GM19240 (cell line): ENCODE measurements around the gene TTC33.
"Not testable (repeated sequence)": the region's sequence is repeated elsewhere in the genome, so short reads cannot be mapped to it uniquely, and the experiment has no call there.

Source experiments
- DNase-seq: peaks from one replicate; pipeline ENCODE4 v3.0.0; 2011; ENCODE audit warnings: low spot score; ENCODE audit not compliant: insufficient read length

Gene TTC33

DNA sequence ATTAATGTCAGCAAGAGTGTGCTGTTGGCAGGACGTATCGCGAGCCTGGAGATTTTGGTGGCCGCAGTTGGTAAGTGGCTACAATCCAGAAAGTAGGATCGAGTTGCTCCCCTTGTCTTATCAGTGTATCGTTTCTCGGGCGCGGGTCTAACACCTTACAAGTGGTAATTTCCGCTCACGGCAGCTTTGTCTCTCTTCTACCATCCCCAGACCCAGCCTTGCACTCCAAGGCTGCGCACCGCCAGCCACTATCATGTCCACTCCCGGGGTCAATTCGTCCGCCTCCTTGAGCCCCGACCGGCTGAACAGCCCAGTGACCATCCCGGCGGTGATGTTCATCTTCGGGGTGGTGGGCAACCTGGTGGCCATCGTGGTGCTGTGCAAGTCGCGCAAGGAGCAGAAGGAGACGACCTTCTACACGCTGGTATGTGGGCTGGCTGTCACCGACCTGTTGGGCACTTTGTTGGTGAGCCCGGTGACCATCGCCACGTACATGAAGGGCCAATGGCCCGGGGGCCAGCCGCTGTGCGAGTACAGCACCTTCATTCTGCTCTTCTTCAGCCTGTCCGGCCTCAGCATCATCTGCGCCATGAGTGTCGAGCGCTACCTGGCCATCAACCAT is 74.9 kb downstream of the TTC33 start:
- no peak for DNase-seq

DNA sequence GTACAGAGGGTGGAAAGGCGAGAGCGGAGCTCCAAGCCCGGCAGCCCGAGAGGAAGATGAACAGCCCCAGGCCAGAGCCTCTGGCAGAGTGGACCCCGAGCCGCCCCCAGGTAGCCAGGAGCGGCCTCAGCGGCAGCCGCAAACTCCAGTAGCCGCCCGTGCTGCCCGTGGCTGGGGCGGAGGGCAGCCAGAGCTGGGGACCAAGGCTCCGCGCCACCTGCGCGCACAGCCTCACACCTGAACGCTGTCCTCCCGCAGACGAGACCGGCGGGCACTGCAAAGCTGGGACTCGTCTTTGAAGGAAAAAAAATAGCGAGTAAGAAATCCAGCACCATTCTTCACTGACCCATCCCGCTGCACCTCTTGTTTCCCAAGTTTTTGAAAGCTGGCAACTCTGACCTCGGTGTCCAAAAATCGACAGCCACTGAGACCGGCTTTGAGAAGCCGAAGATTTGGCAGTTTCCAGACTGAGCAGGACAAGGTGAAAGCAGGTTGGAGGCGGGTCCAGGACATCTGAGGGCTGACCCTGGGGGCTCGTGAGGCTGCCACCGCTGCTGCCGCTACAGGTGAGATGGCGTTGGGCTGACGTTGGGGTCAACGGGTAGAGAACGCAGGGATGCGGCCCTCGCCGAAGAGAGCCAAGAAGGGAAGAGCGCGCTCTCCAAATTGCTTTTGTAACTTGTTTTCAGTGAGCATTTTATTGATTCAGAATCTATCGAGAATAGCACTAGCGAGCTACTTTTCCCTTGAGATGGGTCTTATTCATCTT is 75.7 kb downstream of the TTC33 start, which contains the start of gene PTGER4:
PTGER4 (plus strand) TSS at position 3 of the 769 bp plus-strand sequence. CDS start 1,079 bp downstream, outside the sequence.
- no peak for DNase-seq

DNA sequence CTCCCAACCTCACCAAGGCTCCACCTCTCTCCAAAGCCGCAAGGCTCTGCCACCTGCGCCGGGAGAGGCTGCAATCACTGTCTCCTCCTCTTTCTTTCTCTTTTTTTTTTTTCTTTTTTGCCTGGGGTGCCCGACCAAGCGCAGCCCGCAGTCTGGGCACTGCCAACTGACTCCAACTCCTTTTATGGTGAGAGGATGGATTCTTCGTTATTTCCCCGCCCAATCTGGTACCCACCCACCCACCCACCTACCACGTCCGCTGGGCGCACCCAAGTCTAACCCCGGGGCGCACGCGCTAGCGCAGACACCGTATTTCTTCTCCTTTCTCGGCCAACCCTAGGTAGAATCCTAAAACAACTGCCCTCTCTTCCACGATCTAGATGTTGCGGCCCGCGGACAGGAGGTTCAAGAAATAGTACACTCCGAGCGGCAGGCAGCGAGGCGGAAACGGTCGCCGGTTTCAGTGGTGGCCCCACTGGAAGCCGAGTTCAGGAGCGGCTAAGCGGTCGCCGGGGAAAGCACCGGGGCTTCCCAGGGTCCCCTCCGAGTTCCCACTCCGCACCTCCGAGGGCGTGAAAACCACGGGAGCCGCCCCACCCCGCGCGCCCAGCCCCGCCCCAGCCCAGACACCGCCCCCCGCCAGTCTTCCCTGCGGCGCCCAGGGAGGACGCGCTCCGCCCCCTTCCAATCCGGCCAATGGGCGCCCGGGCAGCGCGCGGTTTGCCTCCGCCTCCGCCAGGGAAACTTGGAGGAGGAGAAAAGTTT is 76.4 kb downstream of the TTC33 start:
- DNase-seq = peak; percentile 37

DNA sequence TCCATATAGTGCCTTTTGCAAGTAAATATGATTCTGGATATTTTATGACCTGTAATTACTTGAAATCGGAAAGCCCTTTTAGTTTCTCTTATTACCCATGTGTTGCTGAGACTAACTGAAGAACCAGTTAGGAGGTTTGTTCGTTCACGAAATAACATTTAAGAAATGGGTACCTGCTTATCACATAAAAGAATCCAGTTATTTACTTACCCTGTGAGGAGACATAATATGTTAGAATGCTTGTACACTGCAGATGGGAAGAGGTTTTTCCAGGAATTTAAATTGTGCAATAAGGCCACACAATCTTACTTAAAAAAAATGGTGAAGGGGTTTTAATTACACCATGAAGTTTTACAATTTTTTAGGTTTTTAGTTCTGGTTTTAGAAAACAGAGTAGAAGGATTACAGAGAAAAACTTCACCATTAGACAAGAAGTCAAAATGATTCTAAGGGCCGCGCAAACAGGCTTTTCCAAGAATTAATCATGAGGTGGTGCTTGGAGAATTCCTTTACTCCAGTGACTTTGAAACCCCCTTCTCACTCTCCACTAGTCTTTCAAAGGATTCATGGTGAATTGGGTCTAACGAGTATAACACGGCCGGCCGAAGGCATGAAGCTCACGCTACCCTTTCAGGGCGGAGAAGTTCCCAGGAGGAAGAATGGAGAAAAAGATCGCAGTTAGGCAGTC is 77.2 kb downstream of the TTC33 start:
- no peak for DNase-seq

DNA sequence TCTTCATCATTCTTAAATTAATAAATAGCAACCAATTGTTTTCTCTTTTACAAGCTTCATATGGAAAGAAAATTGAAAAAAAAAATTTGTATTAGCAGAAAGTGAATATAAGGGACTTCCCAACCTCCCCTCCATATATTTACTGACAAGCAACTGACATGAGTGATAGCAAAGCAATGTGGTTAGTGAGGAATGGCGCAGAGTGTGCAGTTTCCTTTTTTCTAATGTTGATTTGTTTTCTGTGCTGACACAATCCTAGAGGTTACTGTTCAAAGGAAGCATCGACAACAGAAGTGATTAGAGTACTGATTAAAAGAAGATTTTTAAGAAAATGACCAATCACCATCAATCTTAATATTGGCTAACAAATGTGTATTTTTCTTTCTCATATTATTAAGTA is 77.7 kb downstream of the TTC33 start:
- no peak for DNase-seq

DNA sequence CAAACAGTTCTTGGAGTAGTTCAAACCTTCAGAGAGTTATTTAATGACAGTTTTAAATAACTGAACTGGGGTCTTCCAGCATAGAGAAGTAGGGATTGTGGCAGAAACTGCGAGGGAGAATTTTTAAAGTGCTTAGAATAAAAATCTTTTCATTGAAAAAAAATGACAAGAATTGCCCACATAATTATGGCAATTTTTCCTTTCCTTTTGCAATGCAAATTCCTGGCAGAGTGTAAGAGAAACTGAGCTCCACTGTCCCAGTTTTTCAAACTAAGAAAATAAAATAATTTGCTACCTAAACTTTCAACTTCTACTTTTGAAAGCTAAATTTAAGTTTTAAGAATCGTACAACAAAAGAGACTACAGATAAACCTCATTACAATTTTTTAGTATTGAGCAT is 78.3 kb downstream of the TTC33 start:
- no peak for DNase-seq

DNA sequence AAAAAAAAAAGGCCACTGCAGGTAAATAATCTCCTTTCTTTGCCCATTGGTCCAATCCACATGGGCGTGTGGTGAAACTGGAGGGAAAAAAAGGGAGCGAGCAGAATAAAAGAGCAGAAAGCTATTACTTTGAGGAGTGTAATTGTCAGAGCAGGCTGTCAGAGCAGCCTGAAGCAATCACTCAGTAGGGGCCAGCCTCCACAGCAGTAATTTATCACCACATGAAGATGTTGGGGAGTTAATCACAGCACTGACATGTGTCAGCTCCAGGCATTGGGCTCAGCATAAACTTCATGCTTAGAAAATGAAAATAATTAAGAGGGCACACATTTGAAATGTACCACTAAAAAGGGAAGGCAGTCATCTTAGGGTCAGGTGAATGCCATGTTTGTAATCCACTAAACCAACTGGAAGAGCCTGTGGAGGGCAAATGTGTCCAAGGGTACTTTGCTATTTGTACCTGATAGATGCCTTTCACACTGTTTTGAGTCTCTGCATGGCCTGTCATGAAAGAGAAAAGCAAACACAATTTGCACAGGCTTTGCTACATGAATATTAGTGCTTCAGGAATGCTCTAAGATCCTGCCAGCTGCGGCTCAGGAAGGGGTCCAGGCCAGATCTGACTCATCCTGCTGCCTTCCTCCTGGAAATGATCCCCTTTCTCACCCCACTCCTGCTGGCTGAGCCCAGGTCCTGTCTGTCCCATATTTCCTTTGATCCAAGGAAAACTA is 79.0 kb downstream of the TTC33 start:
- no peak for DNase-seq

DNA sequence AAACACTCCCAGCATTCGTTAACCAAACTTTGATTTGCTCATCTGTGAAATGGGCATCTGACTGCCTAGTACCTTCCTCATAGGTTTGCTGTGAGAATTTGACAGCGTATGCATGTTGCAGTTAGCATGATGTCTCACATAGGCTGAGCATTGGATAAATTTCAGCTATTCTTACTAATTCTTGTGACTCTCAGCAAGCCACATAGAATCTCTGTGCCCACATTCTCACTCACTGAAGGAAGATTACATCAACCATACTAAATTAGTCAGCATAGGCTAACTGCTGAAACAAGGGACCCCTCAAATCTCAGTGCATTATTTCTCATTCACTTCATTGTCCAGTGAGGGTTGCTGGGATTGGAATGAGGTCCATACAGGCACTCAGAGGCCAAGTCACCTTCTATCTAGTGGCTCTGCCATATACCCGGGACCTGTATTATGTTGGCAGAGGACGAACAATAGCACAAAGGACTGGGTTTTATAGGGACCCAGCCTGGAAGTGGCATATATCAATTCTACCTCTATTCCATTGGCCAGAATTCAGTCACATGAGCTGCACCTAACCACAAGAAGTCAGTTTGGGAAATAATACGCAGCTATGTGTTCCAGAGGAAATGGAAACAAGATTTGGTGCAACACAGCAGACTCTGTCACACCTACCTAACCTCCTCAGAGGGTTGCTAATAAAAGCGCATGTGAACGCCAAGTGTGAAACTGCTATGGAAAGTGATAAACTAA is 80.2 kb downstream of the TTC33 start:
- no peak for DNase-seq

DNA sequence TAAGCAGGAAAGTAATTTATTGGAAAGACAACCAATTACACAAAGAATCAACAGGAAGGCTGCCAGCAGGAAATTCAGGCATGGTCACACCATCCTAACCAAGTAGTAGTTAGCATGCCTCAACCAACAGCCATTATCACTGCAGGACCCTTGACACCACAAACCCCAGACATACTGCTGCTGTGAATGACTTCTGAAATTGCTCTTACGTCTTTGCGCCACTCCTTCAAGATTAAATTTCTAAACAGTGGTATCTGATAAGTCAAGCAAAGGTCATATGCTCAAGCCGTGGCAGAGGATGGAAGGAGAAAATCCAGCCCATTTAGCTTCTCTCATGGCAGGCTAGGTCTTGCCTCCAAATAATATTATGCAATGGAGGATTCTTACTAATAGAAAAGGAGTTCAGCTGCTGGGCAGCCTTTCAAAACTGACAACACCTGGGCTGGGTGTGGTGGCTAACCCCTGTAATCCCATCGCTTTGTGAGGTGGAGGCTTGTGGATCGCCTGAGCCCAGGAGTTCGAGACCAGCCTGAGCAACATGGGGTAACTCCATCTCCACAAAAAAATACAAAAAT is 81.0 kb downstream of the TTC33 start:
- DNase-seq = no peak

DNA sequence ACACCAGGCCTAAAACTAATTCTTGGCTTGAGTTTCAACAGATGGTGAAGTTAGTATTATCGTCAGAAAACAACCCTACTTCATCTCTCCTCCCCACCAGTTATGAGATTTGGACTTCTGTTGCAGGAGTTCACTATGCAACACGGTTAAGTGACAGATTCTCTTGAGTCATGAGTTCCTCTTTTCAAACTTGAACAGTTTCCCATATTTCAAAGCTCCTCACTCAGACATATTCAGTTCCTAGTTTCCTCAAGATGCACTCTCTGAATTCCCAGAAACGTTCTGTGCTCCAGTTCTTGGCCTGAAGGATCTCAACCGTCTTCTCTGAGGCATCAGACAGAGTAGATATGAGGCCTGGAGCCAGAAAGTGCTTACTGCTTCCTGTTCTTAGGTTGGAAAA is 83.3 kb downstream of the TTC33 start:
- DNase-seq = no peak

DNA sequence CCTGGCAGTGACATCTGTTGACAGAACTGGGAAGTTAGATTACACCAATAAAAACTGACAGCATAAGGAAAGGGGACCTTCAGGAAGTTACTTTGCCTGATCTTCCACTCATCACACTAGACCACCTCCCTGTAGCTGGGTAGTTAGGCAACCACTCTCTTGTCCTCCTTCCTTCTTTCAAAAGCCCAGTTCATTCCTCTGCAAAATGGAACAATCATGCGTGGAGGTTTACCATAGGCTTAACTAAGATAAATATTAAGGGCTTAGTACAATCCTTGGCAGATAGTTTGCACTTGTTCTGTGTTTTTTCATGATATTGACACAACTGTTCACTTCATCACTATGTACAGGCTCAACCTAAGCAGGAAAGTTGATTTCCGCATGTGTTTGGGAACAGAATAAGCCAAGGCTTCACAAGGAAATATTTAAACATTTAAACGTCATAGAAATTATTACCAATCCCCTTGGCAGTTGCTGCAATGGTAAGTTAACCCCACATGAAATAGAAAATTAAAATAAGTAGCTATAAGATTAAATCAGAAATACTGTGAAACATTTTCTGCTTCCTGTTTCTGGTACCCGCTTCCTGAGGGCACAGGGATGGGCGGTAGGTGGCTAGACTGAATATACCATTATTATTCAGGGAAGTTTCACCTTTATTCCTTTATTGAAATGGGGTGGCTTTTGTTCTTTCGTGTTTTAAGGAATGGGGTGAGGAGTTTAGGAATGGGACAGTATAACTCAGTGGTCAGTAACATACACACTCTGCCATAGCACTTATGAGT is 86.0 kb downstream of the TTC33 start:
- DNase-seq = no peak

DNA sequence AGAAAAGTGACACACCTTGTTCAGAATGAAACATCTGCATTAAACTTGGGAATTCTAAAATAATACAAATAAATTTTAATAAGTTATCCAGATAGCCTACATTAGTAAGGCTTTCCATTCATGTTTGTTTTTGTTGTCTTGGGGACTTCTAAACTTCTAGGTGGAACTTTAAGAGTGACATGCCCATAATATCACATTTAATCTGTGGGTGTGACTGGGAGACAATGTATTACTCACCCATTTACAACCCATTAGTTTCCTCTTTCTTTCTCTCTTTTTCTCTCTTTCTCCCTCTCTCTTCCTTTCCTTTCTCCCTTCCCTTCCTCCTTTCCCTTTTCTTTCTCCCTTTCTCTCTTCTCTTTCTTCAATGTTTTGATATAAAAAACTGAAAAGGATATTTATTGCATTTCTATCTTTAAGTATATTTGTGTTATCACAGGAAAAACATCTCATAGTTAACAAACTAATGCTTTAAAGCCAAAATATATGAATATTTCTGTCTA is 88.5 kb downstream of the TTC33 start:
- DNase-seq = no peak

DNA sequence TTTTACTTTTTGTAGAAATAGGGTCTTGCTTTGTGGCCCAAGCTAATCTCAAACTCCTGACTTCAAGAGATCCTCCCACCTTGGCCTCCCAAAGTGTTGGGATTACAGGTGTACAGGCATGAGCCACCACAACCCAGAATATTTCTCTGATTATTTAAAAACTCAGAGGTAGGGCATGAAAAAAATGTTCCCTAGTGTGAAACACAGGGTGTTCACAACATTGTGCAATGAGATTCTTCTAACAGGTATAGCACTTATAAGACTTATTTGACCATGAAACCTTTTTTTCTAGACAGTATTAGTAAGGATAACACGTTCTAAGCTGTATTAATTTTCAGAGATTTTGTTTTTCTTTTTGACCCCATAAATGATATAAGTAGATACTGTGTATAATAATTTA is 89.1 kb downstream of the TTC33 start:
- DNase-seq = no peak

DNA sequence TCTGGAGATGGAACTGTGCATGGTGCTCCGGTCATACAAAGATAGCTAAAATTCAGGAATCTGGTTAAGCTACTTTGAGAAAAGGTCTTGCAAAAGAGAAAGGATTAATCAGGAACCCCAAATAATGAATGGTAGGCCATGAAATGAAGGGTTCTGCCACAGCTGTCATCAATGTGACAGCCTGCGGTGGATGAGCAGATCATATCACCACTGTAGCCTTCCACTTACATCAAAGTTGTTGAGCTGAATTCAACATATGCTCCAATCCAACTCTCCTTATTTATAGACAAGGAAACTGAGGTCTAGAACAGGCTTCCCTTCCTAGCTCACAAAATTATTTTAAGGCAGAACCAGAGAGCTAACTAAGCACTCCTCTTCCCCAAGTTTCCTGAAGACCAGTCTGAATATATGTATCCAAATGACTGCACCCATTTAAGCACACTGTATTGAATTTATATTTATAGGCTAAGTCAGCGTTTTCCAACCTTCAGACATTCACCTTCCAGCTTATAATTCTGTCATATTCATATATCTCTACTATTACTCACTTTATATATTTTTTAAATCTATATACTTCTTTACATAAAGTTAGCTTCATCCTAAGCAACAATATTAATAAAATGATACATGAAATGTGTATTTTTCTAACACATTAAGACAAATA is 90.0 kb downstream of the TTC33 start:
- no peak for DNase-seq

DNA sequence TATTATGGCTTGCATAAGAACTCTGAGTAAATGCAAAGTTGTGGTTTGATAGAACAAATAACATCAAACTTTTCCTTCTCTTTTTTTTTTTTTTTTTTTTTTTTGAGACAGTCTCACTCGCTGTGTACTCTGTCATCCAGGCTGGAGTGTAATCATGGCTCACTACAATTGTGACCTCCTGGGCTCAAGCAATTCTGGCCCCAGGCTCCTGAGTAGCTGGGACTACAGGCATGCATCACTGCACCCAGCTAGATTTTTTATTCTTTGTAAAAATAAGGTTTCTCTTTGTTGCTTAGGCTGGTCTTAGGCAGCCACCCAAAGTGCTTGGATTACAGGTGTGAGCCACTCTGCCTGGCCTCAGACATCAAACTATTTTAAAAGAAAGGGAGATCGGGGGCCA is 95.0 kb downstream of the TTC33 start:
- DNase-seq = no peak

DNA sequence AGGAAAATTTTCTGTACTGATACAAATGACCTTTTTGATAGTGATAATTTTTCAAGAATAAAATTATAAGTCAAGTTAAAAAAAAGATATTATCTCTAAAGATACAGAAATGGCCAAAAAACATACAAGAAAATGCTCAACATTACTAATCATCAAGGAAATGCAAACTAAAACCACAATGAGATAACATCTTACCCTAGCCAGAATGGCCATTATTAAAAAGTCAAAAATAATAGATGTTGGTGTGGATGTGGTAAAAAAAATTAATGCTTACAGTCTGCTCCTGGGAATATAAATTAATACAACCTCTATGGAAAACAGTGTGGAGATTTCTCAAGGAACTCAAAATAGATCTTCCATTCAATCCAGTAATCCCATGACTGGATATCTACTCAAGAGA is 99.0 kb downstream of the TTC33 start:
- DNase-seq = no peak

DNA sequence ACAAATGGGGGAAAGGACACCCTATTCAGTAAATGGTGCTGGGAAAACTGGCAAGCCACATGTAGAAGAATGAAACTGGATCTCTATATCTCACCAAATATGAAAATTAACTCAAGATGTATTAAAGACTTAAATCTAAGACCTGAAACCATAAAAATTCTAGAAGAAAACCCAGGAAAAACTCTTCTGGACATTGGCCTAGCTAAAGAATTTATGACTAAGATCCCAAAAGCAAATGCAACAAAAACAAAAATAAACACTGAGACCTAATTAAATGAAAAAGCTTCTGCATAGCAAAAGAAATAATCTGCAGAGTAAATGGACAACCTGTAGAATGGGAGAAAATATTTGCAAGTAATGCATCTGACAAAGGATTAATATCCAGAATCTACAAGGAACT is 99.7 kb downstream of the TTC33 start:
- DNase-seq = not testable (repeated sequence)

DNA sequence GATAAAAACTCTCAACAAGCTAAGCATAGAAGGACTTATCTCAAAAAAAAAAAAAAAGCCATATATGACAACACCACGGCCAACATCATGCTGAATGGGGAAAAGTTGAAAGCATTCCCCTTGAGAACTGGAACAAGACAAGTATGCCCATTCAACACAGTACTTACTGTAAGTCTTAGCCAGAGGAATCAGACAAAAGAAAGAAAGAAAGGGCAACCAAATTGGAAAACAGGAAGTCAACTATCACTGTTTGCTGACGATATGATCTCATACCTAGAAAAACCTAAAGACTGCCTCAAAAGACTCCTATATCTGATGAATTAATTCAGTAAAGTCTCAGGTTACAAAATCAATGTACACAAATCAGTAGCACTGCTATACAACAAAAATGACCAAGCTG is 100.6 kb downstream of the TTC33 start:
- no peak for DNase-seq
